C4-2B (cell line): Measurements from ENCODE around the gene ZNF136.

Source experiments
- CTCF ChIP-seq: fragments of 450-650 bp; conservative IDR thresholded peaks from 2 replicates; pipeline ENCODE4 v1.5.1; 2017; ENCODE audit warnings: mild to moderate bottlenecking
- ZFX ChIP-seq: fragments of 450-650 bp; IDR thresholded peaks from 2 replicates; pipeline ENCODE4 v1.6.1; 2017

DNA sequence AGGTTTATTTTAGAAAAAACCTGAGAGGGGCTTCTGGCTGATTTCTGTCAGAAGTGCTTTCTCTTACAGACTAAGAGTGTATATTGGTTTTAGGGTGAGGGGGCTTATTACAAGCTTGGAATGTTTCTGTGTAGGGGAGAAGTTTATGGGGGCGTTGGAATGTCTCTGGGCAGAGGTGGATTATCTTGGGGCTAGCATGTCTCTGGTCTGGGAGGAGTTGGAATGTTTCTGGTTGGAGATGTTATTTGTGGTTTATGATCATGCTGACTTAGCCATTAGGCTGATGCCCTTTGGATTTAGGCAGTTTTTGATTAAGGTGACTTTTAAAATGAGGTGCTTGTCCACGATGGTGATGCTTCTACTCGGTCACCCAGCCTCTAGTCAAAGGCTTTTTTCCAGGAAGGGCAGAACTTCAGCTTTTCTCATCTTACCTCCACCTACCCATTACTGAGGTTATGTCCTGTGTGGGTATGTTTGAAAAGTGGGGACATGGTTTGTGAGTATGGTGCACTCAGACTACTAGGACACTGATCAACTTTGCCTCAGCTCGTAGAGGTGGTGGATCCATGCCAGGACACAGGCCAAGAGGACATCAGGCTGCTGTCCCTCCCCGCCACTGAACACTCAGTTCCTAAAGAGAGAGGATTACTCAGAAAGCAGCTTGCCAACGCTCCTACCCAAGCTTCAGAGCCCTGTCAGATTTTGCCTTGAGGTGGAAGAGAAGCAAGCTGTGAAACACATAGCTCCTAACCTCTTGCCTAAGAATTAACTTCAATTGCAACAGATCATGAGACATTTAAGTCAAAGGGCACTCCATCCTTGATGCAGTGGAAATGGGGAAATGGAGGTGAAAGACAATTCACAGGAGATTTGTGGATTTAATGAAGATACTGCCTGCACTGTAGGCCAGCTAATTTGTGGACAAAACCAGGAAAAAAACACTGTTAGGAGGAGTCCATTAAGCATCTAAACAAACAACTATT, 68.1 kb downstream of the ZNF136 start:
- TF ChIP-seq CTCF, result no peak
- no peak for TF ChIP-seq ZFX
